HEK293T (cell line): ENCODE data around the gene CRIP1.

Experiments
- CTCF ChIA-PET: fragments of 350-600 bp; formaldehyde crosslinking; extraction: SDS; loops from one replicate; lab custom pipeline; 2021; ENCODE audit warnings: antibody characterized with exemption, inconsistent platforms; lab: Yijun Ruan, JAX
- POLR2A ChIA-PET: fragments of 350-600 bp; formaldehyde crosslinking; extraction: SDS; loops from one replicate; lab custom pipeline; 2020; ENCODE audit warnings: antibody characterized with exemption, inconsistent platforms; lab: Yijun Ruan, JAX
- DNase-seq: peaks from one replicate; pipeline ENCODE4 v3.0.0; 2012; ENCODE audit warnings: mixed read lengths; ENCODE audit errors: extremely low spot score
- ARNT ChIP-seq: fragments of 450-650 bp; IDR thresholded peaks from 2 replicates; pipeline ENCODE4 v1.6.1; 2017; ENCODE audit warnings: mild to moderate bottlenecking
- BHLHE40 ChIP-seq: fragments of 450-650 bp; IDR thresholded peaks from 2 replicates; pipeline ENCODE4 v1.6.1; 2016; ENCODE audit warnings: mild to moderate bottlenecking, moderate library complexity, borderline replicate concordance
- CTBP1 ChIP-seq: fragments of 450-650 bp; IDR thresholded peaks from 2 replicates; pipeline ENCODE4 v1.6.1; 2016; ENCODE audit warnings: borderline replicate concordance
- ELF4 ChIP-seq: fragments of 450-650 bp; IDR thresholded peaks from 2 replicates; pipeline ENCODE4 v1.6.1; 2017; ENCODE audit warnings: antibody characterized with exemption
- FOXA1 ChIP-seq: fragments of 450-650 bp; IDR thresholded peaks from 2 replicates; pipeline ENCODE4 v1.6.1; 2016; ENCODE audit warnings: mild to moderate bottlenecking
- FOXK2 ChIP-seq: fragments of 450-650 bp; IDR thresholded peaks from 2 replicates; pipeline ENCODE4 v1.6.1; 2016; ENCODE audit warnings: mild to moderate bottlenecking
- FOXM1 ChIP-seq: fragments of 450-650 bp; IDR thresholded peaks from 2 replicates; pipeline ENCODE4 v1.6.1; 2017; ENCODE audit warnings: mild to moderate bottlenecking, borderline replicate concordance
- HDGF ChIP-seq: fragments of 450-650 bp; IDR thresholded peaks from 2 replicates; pipeline ENCODE4 v1.6.1; 2017; ENCODE audit warnings: antibody characterized with exemption, borderline replicate concordance
- L3MBTL2 ChIP-seq: fragments of 450-650 bp; conservative IDR thresholded peaks from 2 replicates; pipeline ENCODE4 v1.6.1; 2016; ENCODE audit warnings: mild to moderate bottlenecking
- LEF1 ChIP-seq: fragments of 450-650 bp; IDR thresholded peaks from 2 replicates; pipeline ENCODE4 v1.6.1; 2017; ENCODE audit warnings: mild to moderate bottlenecking, borderline replicate concordance
- NFRKB ChIP-seq: fragments of 450-650 bp; IDR thresholded peaks from 2 replicates; pipeline ENCODE4 v1.6.1; 2016; ENCODE audit warnings: mild to moderate bottlenecking, moderate library complexity
- PKNOX1 ChIP-seq: fragments of 450-650 bp; IDR thresholded peaks from 2 replicates; pipeline ENCODE4 v1.6.1; 2016
- SP1 ChIP-seq: fragments of 450-650 bp; IDR thresholded peaks from 2 replicates; pipeline ENCODE4 v1.6.1; 2017
- SUZ12 ChIP-seq: fragments of 450-650 bp; IDR thresholded peaks from 2 replicates; pipeline ENCODE4 v1.6.1; 2016; ENCODE audit warnings: mild to moderate bottlenecking
- TARDBP ChIP-seq: fragments of 450-650 bp; IDR thresholded peaks from 2 replicates; pipeline ENCODE4 v1.6.1; 2016
- ZNF384 ChIP-seq: fragments of 450-650 bp; IDR thresholded peaks from 2 replicates; pipeline ENCODE4 v1.6.1; 2016

CRIP1 gene

GRCh38 chr14:105499256-105500035 is 12.8 kb downstream of the CRIP1 start:
- POLR2A ChIA-PET = no interaction called here
- TF ChIP-seq FOXM1 = no peak
- TF ChIP-seq NFRKB = no peak
- TF ChIP-seq PKNOX1 = no peak
- no peak for TF ChIP-seq FOXK2
- no peak for TF ChIP-seq LEF1
- no peak for TF ChIP-seq BHLHE40
- no peak for TF ChIP-seq SUZ12
- no peak for TF ChIP-seq SP1
- no peak for TF ChIP-seq ZNF384
- TF ChIP-seq L3MBTL2 = no peak
- no peak for TF ChIP-seq HDGF
- TF ChIP-seq ARNT = no peak
- no peak for DNase-seq
- CTCF ChIA-PET = interaction anchor here (1.2 to 1.3 kb wide), 2 partner anchors 19 to 29 kb away, joined by 5 read pairs; no protein-coding TSS in a partner anchor

GRCh38 chr14:105500036-105500725 is 13.5 kb downstream of the CRIP1 start:
- ChIA-PET POLR2A (interaction anchor here (1.0 kb wide), 1 partner anchor 10 kb away, joined by 4 read pairs; no protein-coding TSS in a partner anchor), CTCF (interaction anchor here (1.2 kb wide), 1 partner anchor 20 kb away, joined by 5 read pairs; no protein-coding TSS in a partner anchor)
- TF ChIP-seq ELF4 (no peak), BHLHE40 (no peak), FOXA1 (no peak), ZNF384 (no peak), HDGF (no peak), PKNOX1 (no peak), CTBP1 (no peak)
- no peak for DNase-seq

GRCh38 chr14:105500726-105501101 is 14.0 kb downstream of the CRIP1 start:
- DNase-seq = no peak
- TF ChIP-seq FOXA1 (no peak), HDGF (no peak), ELF4 (no peak), SP1 (no peak), BHLHE40 (no peak), NFRKB (no peak), FOXM1 (no peak), SUZ12 (no peak), TARDBP (no peak), ZNF384 (no peak), CTBP1 (no peak)
- CTCF ChIA-PET = no interaction called here
- POLR2A ChIA-PET = interaction anchor here (1.0 kb wide), 1 partner anchor 11 kb away, joined by 4 read pairs; no protein-coding TSS in a partner anchor

- TF ChIP-seq HDGF (no peak), TARDBP (no peak), L3MBTL2 (no peak), FOXM1 (no peak), ZNF384 (no peak), PKNOX1 (no peak), NFRKB (no peak), FOXK2 (no peak), ELF4 (no peak), LEF1 (no peak), BHLHE40 (no peak), SP1 (no peak), SUZ12 (no peak), CTBP1 (no peak), ARNT (no peak), FOXA1 (no peak)
- ChIA-PET POLR2A (interaction anchor here (0.7 to 1.3 kb wide), 2 partner anchors 9 to 411 kb away, joined by 3 to 4 read pairs; no protein-coding TSS in a partner anchor), CTCF (interaction anchor here (0.6 to 2.3 kb wide), 2 partner anchors 12 to 394 kb away, joined by 4 to 5 read pairs; no protein-coding TSS in a partner anchor)
- DNase-seq = no peak
Measured at GRCh38 chr14:105501504-105502291, 15.0 kb downstream of the CRIP1 start.
